Naive thymus-derived CD4-positive, alpha-beta T cell (primary cell): ENCODE results near the gene ABHD4. TPM values are rescaled to one million over a fixed set of nuclear protein-coding genes. Genes with fewer than 3 reads are reported as not detected.

Experiments
- ATAC-seq: fragments of 150-1000 bp; cut with Tn5 transposase; 2 replicates; pipeline ENCODE4 v1.10.0; 2021; ENCODE audit warnings: mild to moderate bottlenecking, moderate library complexity
- CTCF ChIA-PET: fragments of 350-600 bp; sonication (Branson Sonifier 250); formaldehyde crosslinking; loops from one replicate; lab custom pipeline; 2021; ENCODE audit warnings: antibody characterized with exemption; lab: Charles Lee
- POLR2A ChIA-PET: fragments of 350-600 bp; sonication (Branson Sonifier 250); formaldehyde crosslinking; loops from one replicate; lab custom pipeline; 2021; ENCODE audit warnings: antibody characterized with exemption, inconsistent platforms; lab: Charles Lee
- DNase-seq, 9 donors: peaks; one replicate each; pipeline versions ENCODE4 v3.0.0 to v3.0.0-alpha.2; 2020 to 2022; ENCODE audit warnings: mixed read lengths in 1 of 9
- H3K27ac ChIP-seq: one replicate; pipeline ENCODE4 v1.7.0; 2013; ENCODE audit warnings: mild to moderate bottlenecking, low read depth, low read length, moderate library complexity
- H3K27me3 ChIP-seq, 2 donors: one replicate each; pipeline ENCODE4 v1.7.0; 2013; ENCODE audit warnings: low read length in 2 of 2, mild to moderate bottlenecking in 2 of 2, moderate library complexity in 2 of 2; ENCODE audit not compliant: control insufficient read depth in 2 of 2, insufficient read depth in 2 of 2
- H3K36me3 ChIP-seq, 3 experiments: 1 replicate in 2 of 3; 2 replicates in 1 of 3; pipeline ENCODE4 v1.7.0; 2013; ENCODE audit warnings: low read length in 3 of 3, mild to moderate bottlenecking in 3 of 3, moderate library complexity in 1 of 3; ENCODE audit not compliant: insufficient read depth in 3 of 3, control insufficient read depth in 2 of 3
- H3K4me1 ChIP-seq, 2 donors: one replicate each; pipeline ENCODE4 v1.7.0; 2013; ENCODE audit warnings: low read length in 2 of 2, mild to moderate bottlenecking in 2 of 2, moderate library complexity in 1 of 2; ENCODE audit not compliant: control insufficient read depth in 2 of 2, insufficient read depth in 2 of 2
- H3K4me3 ChIP-seq: 2 replicates; pipeline ENCODE4 v1.7.0; 2013; ENCODE audit warnings: mild to moderate bottlenecking, low read length
- H3K9me3 ChIP-seq, 3 experiments: 1 replicate in 2 of 3; 2 replicates in 1 of 3; pipeline ENCODE4 v1.7.0; 2013; ENCODE audit warnings: low read length in 3 of 3; ENCODE audit not compliant: control insufficient read depth in 2 of 3
- H3K27ac Mint-ChIP-seq, 9 donors: one replicate each; pipeline ENCODE4 v1.8.0; 2020 to 2022; ENCODE audit warnings: mixed read lengths in 9 of 9, mild to moderate bottlenecking in 8 of 9, moderate library complexity in 5 of 9, inconsistent platforms in 2 of 9
- H3K27me3 Mint-ChIP-seq, 5 donors: one replicate each; pipeline ENCODE4 v1.8.0; 2021 to 2022; ENCODE audit warnings: mixed read lengths in 5 of 5, mild to moderate bottlenecking in 1 of 5
- H3K36me3 Mint-ChIP-seq, 5 donors: one replicate each; pipeline ENCODE4 v1.8.0; 2020 to 2022; ENCODE audit warnings: mixed read lengths in 5 of 5, mild to moderate bottlenecking in 3 of 5, inconsistent platforms in 1 of 5
- H3K4me1 Mint-ChIP-seq, 7 donors: one replicate each; pipeline ENCODE4 v1.8.0; 2020 to 2022; ENCODE audit warnings: mixed read lengths in 7 of 7, mild to moderate bottlenecking in 3 of 7, inconsistent platforms in 1 of 7
- H3K4me3 Mint-ChIP-seq, 10 donors: one replicate each; pipeline ENCODE4 v1.8.0; 2020 to 2022; ENCODE audit warnings: mild to moderate bottlenecking in 10 of 10, mixed read lengths in 10 of 10, moderate library complexity in 6 of 10, inconsistent platforms in 2 of 10
- H3K9me3 Mint-ChIP-seq, 11 donors: one replicate each; pipeline ENCODE4 v1.8.0; 2020 to 2022; ENCODE audit warnings: mixed read lengths in 11 of 11, mild to moderate bottlenecking in 4 of 11, inconsistent platforms in 1 of 11, moderate library complexity in 1 of 11
- intact Hi-C, 2 donors: fragments of 100-400 bp; cut with micrococcal nuclease; formaldehyde crosslinking; loops; one replicate each; pipeline ENCODE4 v1.15.1; 2023
- polyA plus RNA-seq, 2 donors: library from polyadenylated mRNA; unstranded; fragments of 300-500 nt; fragmentation: Illumina TruSeq; gene quantifications; one replicate each; pipeline ENCODE4 v1.2.3, GENCODE V29; 2021
- total RNA-seq, 6 experiments: library from RNA in 5 of 6; stranded (reverse) in 5 of 6; gene quantifications; 1 replicate in 5 of 6; 2 replicates in 1 of 6; pipeline ENCODE4 v1.2.3 and lab custom pipeline; 2021 to 2026

ABHD4 gene
- total and polyA plus RNA-seq, 7 experiments from 2014 or later = 6.7 to 16.3 (median 14.4) TPM

- DNase-seq = no peak
- Mint-ChIP-seq H3K27me3 (no peaks in the 10 kb centered on the region), H3K9me3 (peaks cover 0 to 2% (median 0%) of the 10 kb centered on the region in 11 donors), H3K4me1 (peaks cover 0 to 8% (median 4%) of the 10 kb centered on the region in 7 donors), H3K27ac (no peak overlapping the region), H3K36me3 (no peaks in the 10 kb centered on the region), H3K4me3 (no peak overlapping the region)
- intact Hi-C loops = no loop called here
- no peak for ATAC-seq
- no peaks in the 10 kb centered on the region for H3K36me3 ChIP-seq
- H3K27ac ChIP-seq = no peak overlapping the region
- no peaks in the 10 kb centered on the region for H3K4me1 ChIP-seq
- CTCF ChIA-PET = interaction anchor here (1.2 to 1.8 kb wide), 2 partner anchors 9 to 76 kb away, joined by 4 to 5 read pairs; no protein-coding TSS in a partner anchor
- H3K9me3 ChIP-seq = no peaks in the 10 kb centered on the region
- POLR2A ChIA-PET = no interaction called here
- H3K4me3 ChIP-seq = no peak overlapping the region
- H3K27me3 ChIP-seq = no peaks in the 10 kb centered on the region
Observed at GRCh38 chr14:22648506-22648905, 50.4 kb downstream of the ABHD4 start.

- ChIA-PET CTCF (interaction anchor here (1.0 to 3.9 kb wide), 2 partner anchors 10 to 79 kb away, joined by 3 to 32 read pairs; no protein-coding TSS in a partner anchor), POLR2A (interaction anchor here (0.7 to 0.9 kb wide), 2 partner anchors 61 to 84 kb away, joined by 3 read pairs; partner anchors contain the start of gene DAD1)
- H3K27ac ChIP-seq = no peak overlapping the region
- Mint-ChIP-seq H3K9me3 (no peaks in the 10 kb centered on the region), H3K36me3 (no peaks in the 10 kb centered on the region), H3K4me3 (no peak overlapping the region), H3K27me3 (no peaks in the 10 kb centered on the region), H3K27ac (no peak overlapping the region), H3K4me1 (peaks cover 0 to 3% (median 0%) of the 10 kb centered on the region in 7 donors)
- H3K27me3 ChIP-seq = no peaks in the 10 kb centered on the region
- no peak for DNase-seq
- no peaks in the 10 kb centered on the region for H3K9me3 ChIP-seq
- ATAC-seq = no peak
- intact Hi-C loops = loop anchor here (5.0 to 10.0 kb wide), 4 partner anchors 63 to 915 kb away; partner anchors contain the start of gene DAD1 (in 2 of the 2)
- no peaks in the 10 kb centered on the region for H3K36me3 ChIP-seq
- no peak overlapping the region for H3K4me3 ChIP-seq
- no peaks in the 10 kb centered on the region for H3K4me1 ChIP-seq
Observed at GRCh38 chr14:22650046-22650739, 52.1 kb downstream of the ABHD4 start.

GRCh38 chr14:22650960-22651521, 52.9 kb downstream of the ABHD4 start:
- no peak overlapping the region for H3K4me3 ChIP-seq
- Mint-ChIP-seq H3K9me3 (no peaks in the 10 kb centered on the region), H3K4me1 (peaks cover 0 to 3% (median 0%) of the 10 kb centered on the region in 7 donors), H3K27ac (no peak overlapping the region), H3K4me3 (no peak overlapping the region), H3K27me3 (no peaks in the 10 kb centered on the region), H3K36me3 (no peaks in the 10 kb centered on the region)
- no peaks in the 10 kb centered on the region for H3K36me3 ChIP-seq
- CTCF ChIA-PET = interaction anchor here (0.8 to 3.9 kb wide), 3 partner anchors 9 to 94 kb away, joined by 3 to 32 read pairs (median 3); no protein-coding TSS in a partner anchor
- intact Hi-C loops = loop anchor here (5.0 to 10.0 kb wide), 4 partner anchors 64 to 916 kb away; partner anchors contain the start of gene DAD1 (in 2 of the 2)
- H3K27ac ChIP-seq = no peak overlapping the region
- ATAC-seq (no peak), DNase-seq (no peak)
- H3K27me3 ChIP-seq = no peaks in the 10 kb centered on the region
- POLR2A ChIA-PET = interaction anchor here (0.7 to 0.9 kb wide), 2 partner anchors 62 to 84 kb away, joined by 3 read pairs; partner anchors contain the start of gene DAD1
- no peaks in the 10 kb centered on the region for H3K4me1 ChIP-seq
- H3K9me3 ChIP-seq = no peaks in the 10 kb centered on the region

- POLR2A ChIA-PET = no interaction called here
- Histone ChIP-seq H3K4me1 (no peaks in the 10 kb centered on the region), H3K9me3 (no peaks in the 10 kb centered on the region), H3K4me3 (no peak overlapping the region), H3K36me3 (no peaks in the 10 kb centered on the region), H3K27ac (no peak overlapping the region), H3K27me3 (no peaks in the 10 kb centered on the region)
- H3K9me3 Mint-ChIP-seq = no peaks in the 10 kb centered on the region
- no peaks in the 10 kb centered on the region for H3K36me3 Mint-ChIP-seq
- peaks cover 0 to 3% (median 0%) of the 10 kb centered on the region in 7 donors for H3K4me1 Mint-ChIP-seq
- H3K27me3 Mint-ChIP-seq = no peaks in the 10 kb centered on the region
- H3K27ac Mint-ChIP-seq = no peak overlapping the region
- CTCF ChIA-PET = interaction anchor here (0.8 to 3.9 kb wide), 4 partner anchors 8 to 203 kb away, joined by 3 to 32 read pairs (median 3); no protein-coding TSS in a partner anchor
- DNase-seq (no peak), ATAC-seq (no peak)
- H3K4me3 Mint-ChIP-seq = no peak overlapping the region
- intact Hi-C loops = loop anchor here (5.0 to 10.0 kb wide), 4 partner anchors 64 to 917 kb away; partner anchors contain the start of gene DAD1 (in 2 of the 2)
Observed at GRCh38 chr14:22651586-22651985, 53.5 kb downstream of the ABHD4 start.

GRCh38 chr14:22653012-22653621, 55.0 kb downstream of the ABHD4 start:
- intact Hi-C loops = loop anchor here (1.0 to 10.0 kb wide), 10 partner anchors 55 to 918 kb away; partner anchors contain the start of genes DAD1 (in 2 of the 2) and ABHD4 (in 1 of the 2)
- H3K36me3 Mint-ChIP-seq = no peaks in the 10 kb centered on the region
- H3K27me3 ChIP-seq = no peaks in the 10 kb centered on the region

GRCh38 chr14:22656226-22656625, 58.1 kb downstream of the ABHD4 start:
- intact Hi-C loops = loop anchor here in 1 of 2 donors (5.0 to 10.0 kb wide), 3 partner anchors 246 to 921 kb away; no protein-coding TSS in a partner anchor
- H3K27me3 Mint-ChIP-seq = peaks cover 0 to 2% (median 0%) of the 10 kb centered on the region in 5 donors
- Histone ChIP-seq H3K4me1 (no peaks in the 10 kb centered on the region), H3K27ac (no peak overlapping the region), H3K9me3 (no peaks in the 10 kb centered on the region), H3K27me3 (no peaks in the 10 kb centered on the region), H3K4me3 (no peak overlapping the region), H3K36me3 (no peaks in the 10 kb centered on the region)
- no peak overlapping the region for H3K4me3 Mint-ChIP-seq
- no peak overlapping the region for H3K27ac Mint-ChIP-seq
- ChIA-PET CTCF (no interaction called here), POLR2A (interaction anchor here (1.2 kb wide), 1 partner anchor 692 kb away, joined by 3 read pairs; no protein-coding TSS in a partner anchor)
- DNase-seq = no peak
- no peak for ATAC-seq
- H3K4me1 Mint-ChIP-seq = peaks cover 0 to 3% (median 0%) of the 10 kb centered on the region in 7 donors
- H3K9me3 Mint-ChIP-seq = no peaks in the 10 kb centered on the region
- H3K36me3 Mint-ChIP-seq = no peaks in the 10 kb centered on the region

More at GRCh38 chr14:22653012-22653621, 55.0 kb downstream of the ABHD4 start:
- ATAC-seq = peak; percentile 87
- no peak overlapping the region for H3K4me3 ChIP-seq
- no peak overlapping the region for H3K27ac ChIP-seq
- no peaks in the 10 kb centered on the region for H3K36me3 ChIP-seq
- Mint-ChIP-seq H3K27me3 (no peaks in the 10 kb centered on the region), H3K27ac (no peak overlapping the region), H3K4me3 (no peak overlapping the region), H3K9me3 (no peaks in the 10 kb centered on the region), H3K4me1 (peaks cover 0 to 3% (median 0%) of the 10 kb centered on the region in 7 donors)
- peak; percentile 17 to 54 (median 42) for DNase-seq
- H3K9me3 ChIP-seq = no peaks in the 10 kb centered on the region
- CTCF ChIA-PET = interaction anchor here (0.9 to 3.9 kb wide), 7 partner anchors 29 to 739 kb away, joined by 3 to 32 read pairs (median 4); no protein-coding TSS in a partner anchor
- H3K4me1 ChIP-seq = no peaks in the 10 kb centered on the region
- POLR2A ChIA-PET = interaction anchor here (1.0 to 1.2 kb wide), 2 partner anchors 82 to 96 kb away, joined by 4 to 5 read pairs; no protein-coding TSS in a partner anchor
